ENCODE results near the gene ATOH8. TPM values are rescaled to one million over a fixed set of nuclear protein-coding genes. Genes with fewer than 3 reads are reported as not detected.

The ATOH8 gene
- total RNA-seq, 4 donors from 2014 or later: 2.0 to 24.6 (median 7.6) TPM

DNA sequence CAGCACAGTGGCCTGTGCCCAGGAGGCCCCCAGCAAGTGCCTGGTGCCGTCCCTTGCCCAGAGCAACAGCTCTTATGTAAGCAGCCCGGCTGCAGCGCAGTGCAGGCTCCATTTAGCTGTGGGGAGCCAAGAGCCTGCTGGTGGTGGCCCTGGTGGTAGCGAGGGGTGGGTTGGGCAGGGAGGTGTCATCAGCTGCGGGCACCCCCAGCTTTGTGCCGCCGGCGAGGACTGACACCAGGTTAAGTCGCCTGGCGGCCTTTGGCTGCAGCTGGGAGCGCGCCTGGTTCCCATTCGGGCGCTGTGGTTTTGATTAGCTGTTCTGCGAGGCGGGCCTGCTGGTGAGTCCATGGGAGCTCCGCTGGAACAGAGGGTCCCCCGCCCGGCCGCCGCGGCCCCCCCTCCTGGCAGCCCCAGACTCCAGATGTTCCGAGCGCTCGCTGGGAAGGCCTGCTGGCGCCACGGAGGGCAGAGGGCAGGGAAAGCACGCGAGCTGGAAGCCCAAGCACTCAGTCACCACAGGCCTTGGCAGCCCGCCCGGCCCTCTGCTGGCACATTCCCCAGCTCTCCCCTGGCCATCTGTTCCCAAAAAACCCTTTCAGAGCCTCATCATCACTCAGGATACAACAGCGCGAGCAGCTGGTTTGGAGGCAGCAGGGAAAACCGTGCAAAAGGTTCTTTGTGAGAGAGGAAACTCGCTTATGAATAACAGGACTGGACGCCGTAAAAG lies 18.4 kb downstream of the ATOH8 start:
- DNase-seq: peak; percentile 24
- H3K36me3 ChIP-seq: peaks cover 0 to 13% (median 0%) of the 10 kb centered on the region in 3 donors
- peaks cover 0 to 51% (median 0%) of the 10 kb centered on the region in 4 donors for H3K27me3 ChIP-seq
- peak overlapping the region; percentile 57 to 89 (median 82) for H3K27ac ChIP-seq
- H3K4me3 ChIP-seq: peak overlapping the region in 3 of 4 donors; percentile 9 to 38 (median 17)
- no peaks in the 10 kb centered on the region for H3K9me3 ChIP-seq
- intact Hi-C loops (cut with DNase I): no loop called here
- WGBS, 2 donors: 4 to 8% methylated on average over 8 of the region's 37 CpGs
- peaks cover 44 to 92% (median 62%) of the 10 kb centered on the region in 3 donors for H3K4me1 ChIP-seq
- peak in 1 of 4 donors; percentile 9 for TF ChIP-seq POLR2A (IDR thresholded peaks at IDR 0.05)
- TF ChIP-seq, protein P1, sequence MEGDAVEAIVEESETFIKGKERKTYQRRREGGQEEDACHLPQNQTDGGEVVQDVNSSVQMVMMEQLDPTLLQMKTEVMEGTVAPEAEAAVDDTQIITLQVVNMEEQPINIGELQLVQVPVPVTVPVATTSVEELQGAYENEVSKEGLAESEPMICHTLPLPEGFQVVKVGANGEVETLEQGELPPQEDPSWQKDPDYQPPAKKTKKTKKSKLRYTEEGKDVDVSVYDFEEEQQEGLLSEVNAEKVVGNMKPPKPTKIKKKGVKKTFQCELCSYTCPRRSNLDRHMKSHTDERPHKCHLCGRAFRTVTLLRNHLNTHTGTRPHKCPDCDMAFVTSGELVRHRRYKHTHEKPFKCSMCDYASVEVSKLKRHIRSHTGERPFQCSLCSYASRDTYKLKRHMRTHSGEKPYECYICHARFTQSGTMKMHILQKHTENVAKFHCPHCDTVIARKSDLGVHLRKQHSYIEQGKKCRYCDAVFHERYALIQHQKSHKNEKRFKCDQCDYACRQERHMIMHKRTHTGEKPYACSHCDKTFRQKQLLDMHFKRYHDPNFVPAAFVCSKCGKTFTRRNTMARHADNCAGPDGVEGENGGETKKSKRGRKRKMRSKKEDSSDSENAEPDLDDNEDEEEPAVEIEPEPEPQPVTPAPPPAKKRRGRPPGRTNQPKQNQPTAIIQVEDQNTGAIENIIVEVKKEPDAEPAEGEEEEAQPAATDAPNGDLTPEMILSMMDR (IDR thresholded peaks at IDR 0.05): peak in 1 of 6 experiments; percentile 22

DNA sequence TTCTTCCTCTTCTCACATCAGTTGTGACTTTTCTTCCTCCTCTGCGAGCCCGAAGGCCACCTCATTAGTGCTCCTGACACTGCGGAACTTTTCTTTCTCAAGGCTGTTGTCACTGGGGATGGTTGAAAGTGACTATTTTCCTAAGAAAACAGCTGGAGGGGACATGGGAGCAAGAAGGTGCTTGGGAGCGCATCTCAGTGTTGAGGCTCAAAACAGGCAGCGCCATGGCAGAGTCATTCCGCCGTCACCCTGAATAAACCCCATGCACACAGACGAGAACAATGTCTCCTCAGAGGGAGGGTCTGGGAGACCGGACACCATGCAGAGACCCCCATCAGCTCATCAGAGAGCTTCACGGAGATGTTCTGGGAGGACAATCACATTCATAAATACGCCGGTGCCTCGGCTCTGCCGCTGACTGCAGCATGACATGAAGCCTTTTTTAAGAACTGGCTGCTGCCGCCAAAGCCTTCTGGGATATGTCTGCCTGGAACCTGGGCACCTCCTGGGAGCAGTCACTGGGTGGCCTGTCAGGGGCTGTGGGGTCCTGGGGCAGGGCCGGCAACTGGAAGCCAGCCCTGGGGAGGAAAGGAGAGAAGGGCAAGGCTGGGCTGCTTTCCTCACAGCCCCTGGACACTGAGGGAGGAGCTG lies 19.2 kb downstream of the ATOH8 start:
- Histone ChIP-seq H3K4me3 (peak overlapping the region in 3 of 4 donors; percentile 9 to 38 (median 17)), H3K4me1 (peaks cover 42 to 95% (median 64%) of the 10 kb centered on the region in 3 donors), H3K9me3 (no peaks in the 10 kb centered on the region), H3K27me3 (peaks cover 0 to 50% (median 0%) of the 10 kb centered on the region in 4 donors), H3K27ac (peak overlapping the region; percentile 57 to 89 (median 82)), H3K36me3 (peaks cover 0 to 10% (median 0%) of the 10 kb centered on the region in 3 donors)
- intact Hi-C loops (cut with DNase I): no loop called here
- WGBS, 2 donors: 22 to 38% methylated on average over 13 to 15 of the region's 16 CpGs
- no peak for TF ChIP-seq POLR2A (IDR thresholded peaks at IDR 0.05)
- TF ChIP-seq, protein P1 (IDR thresholded peaks at IDR 0.05): no peak
- DNase-seq: no peak

DNA sequence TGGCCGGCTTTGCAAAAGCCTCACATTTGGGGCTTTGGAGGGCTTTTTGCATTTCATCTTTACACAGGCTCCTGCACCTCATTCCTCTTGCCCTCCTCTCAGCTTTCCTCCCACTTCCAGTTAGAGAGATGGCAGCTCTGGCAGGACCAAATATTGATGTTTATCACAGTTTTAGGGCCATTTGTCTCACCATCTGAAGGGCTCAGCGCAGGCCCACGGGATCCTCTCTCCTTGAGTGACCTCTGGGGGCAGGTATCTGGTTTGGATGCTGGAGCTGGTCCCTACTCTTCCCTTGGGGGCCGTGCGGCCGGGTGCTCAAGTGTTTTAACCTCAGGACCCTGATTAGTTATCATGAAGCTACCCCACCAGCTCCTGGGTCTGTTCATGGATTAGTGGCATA lies 19.9 kb downstream of the ATOH8 start:
- intact Hi-C loops (cut with DNase I): no loop called here
- Histone ChIP-seq H3K4me3 (peak overlapping the region in 1 of 4 donors; percentile 17), H3K27me3 (peaks cover 0 to 48% (median 0%) of the 10 kb centered on the region in 4 donors), H3K27ac (peak overlapping the region; percentile 57 to 89 (median 82)), H3K36me3 (peaks cover 0 to 13% (median 0%) of the 10 kb centered on the region in 3 donors), H3K9me3 (no peaks in the 10 kb centered on the region), H3K4me1 (peaks cover 35 to 95% (median 65%) of the 10 kb centered on the region in 3 donors)
- no peak for DNase-seq
- TF ChIP-seq, protein P1 (IDR thresholded peaks at IDR 0.05): no peak
- 69 to 78% methylated on average over 3 to 5 of the region's 6 CpGs for WGBS, 2 donors

DNA sequence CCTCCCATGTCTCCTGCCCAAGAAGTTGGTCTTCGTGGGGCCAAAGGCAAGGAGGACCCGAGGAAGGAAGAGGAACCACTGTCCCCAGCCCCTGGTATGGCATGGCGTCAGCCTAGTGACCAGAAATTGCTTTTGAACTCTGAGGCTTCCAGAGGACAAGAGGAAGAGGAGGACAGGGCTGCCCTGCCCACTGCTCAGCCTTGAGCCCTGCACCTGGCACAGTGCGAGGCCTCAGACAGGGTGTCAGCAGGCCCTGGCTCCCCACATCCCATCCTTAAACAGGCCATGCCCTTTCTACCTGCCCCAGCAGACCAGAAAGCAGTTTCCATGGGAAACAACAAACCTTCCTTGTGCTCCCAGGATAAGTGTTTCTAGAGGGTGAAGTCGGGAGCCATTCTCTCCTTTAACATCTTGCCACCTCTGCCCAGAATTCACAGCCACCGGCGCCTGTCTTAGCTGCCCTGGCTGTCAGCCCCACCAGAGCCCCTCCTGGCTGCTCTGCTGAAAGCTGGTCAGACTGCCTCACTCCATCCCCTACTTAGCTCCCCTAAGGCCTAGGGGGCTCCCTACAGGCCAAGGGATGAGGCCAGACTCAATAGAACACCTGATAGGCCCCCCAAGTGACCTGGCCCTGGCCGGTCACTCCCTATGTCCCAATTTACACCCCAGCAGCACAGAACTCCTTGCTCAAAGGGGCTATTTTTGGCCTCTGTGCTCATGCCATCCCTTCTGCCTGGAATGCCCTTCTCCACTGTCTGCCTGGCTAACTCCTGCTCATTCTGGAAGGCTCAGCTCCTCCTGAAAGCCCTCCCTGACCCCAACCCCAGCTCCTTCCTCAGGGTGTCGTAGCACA lies 20.6 kb downstream of the ATOH8 start:
- no peak for DNase-seq
- intact Hi-C loops (cut with DNase I): no loop called here
- Histone ChIP-seq H3K4me3 (no peak overlapping the region), H3K36me3 (peaks cover 0 to 20% (median 0%) of the 10 kb centered on the region in 3 donors), H3K4me1 (peaks cover 31 to 95% (median 61%) of the 10 kb centered on the region in 3 donors), H3K27me3 (peaks cover 0 to 47% (median 0%) of the 10 kb centered on the region in 4 donors), H3K9me3 (no peaks in the 10 kb centered on the region), H3K27ac (peak overlapping the region in 3 of 4 donors; percentile 82 to 89 (median 83))
- no peak for TF ChIP-seq POLR2A (IDR thresholded peaks at IDR 0.05)
- TF ChIP-seq, protein P1 (IDR thresholded peaks at IDR 0.05): no peak
- 76 to 79% methylated on average over 4 to 6 of the region's 9 CpGs for WGBS, 2 donors

Data from esophagus squamous epithelium (tissue), 5 donors.